ENCODE results near the gene KRT81. TPM values are rescaled to one million over a fixed set of nuclear protein-coding genes. Genes with fewer than 3 reads are reported as not detected.
A peak's percentile ranks its signal among the peaks of the same experiment; 100 is the strongest.

Gene KRT81
- total and polyA plus RNA-seq, 10 donors = 0.05 to 0.37 TPM; not detected in 8

GRCh38 chr12:52322069-52322468, 30.7 kb upstream of the KRT81 start:
- peak; percentile 15 for DNase-seq
- peaks cover 0 to 58% (median 7%) of the 10 kb centered on the region in 7 donors for H3K27me3 ChIP-seq (replicated peaks in 1 of 7)
- no peak overlapping the region for H3K4me3 ChIP-seq
- intact Hi-C loops (cut with DNase I; ENCODE audit: low total_unique reads) = no loop called here
- H3K4me1 ChIP-seq = no peaks in the 10 kb centered on the region
- H3K9me3 ChIP-seq = no peaks in the 10 kb centered on the region
- no peaks in the 10 kb centered on the region for H3K36me3 ChIP-seq
- 89 to 100% (median 92%) methylated on average over 1 of the region's 1 CpG for WGBS, 5 donors
- no peak overlapping the region for H3K27ac ChIP-seq
- no peak for TF ChIP-seq POLR2AphosphoS5 (IDR thresholded peaks at IDR 0.05)
- TF ChIP-seq POLR2A (IDR thresholded peaks at IDR 0.05) = no peak

DNA sequence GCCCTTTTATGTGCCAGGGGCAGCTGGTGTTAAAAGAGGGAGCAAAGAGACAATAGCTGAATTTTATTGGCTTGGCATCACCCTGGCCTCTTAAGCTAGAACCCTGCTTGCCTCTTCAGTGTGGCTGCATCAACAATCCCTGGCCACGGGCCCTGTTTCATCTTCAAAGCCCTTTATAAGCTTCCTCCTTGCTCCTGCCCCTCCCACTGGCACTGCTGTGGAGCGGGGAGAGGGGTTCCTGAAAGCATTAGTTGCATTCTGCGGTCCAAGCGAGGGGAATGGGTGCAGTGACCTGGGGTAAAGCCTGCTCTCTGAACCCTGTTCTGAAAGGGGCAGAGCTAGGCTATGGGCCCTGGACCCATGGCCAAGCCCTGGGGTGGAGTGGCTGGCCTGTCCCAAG, 30.1 kb upstream of the KRT81 start:
- TF ChIP-seq POLR2AphosphoS5 (IDR thresholded peaks at IDR 0.05) (no peak), POLR2A (IDR thresholded peaks at IDR 0.05) (no peak)
- TF ChIP-seq, protein P1, sequence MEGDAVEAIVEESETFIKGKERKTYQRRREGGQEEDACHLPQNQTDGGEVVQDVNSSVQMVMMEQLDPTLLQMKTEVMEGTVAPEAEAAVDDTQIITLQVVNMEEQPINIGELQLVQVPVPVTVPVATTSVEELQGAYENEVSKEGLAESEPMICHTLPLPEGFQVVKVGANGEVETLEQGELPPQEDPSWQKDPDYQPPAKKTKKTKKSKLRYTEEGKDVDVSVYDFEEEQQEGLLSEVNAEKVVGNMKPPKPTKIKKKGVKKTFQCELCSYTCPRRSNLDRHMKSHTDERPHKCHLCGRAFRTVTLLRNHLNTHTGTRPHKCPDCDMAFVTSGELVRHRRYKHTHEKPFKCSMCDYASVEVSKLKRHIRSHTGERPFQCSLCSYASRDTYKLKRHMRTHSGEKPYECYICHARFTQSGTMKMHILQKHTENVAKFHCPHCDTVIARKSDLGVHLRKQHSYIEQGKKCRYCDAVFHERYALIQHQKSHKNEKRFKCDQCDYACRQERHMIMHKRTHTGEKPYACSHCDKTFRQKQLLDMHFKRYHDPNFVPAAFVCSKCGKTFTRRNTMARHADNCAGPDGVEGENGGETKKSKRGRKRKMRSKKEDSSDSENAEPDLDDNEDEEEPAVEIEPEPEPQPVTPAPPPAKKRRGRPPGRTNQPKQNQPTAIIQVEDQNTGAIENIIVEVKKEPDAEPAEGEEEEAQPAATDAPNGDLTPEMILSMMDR (IDR thresholded peaks at IDR 0.05 in 8 of 11, conservative IDR thresholded peaks at IDR 0.05 in 3 of 11) = no peak
- peak; percentile 42 for DNase-seq
- no peaks in the 10 kb centered on the region for H3K4me1 ChIP-seq
- H3K27ac ChIP-seq = no peak overlapping the region
- H3K4me3 ChIP-seq = no peak overlapping the region
- H3K9me3 ChIP-seq = no peaks in the 10 kb centered on the region
- intact Hi-C loops (cut with DNase I; ENCODE audit: low total_unique reads) = no loop called here
- 21 to 72% (median 57%) methylated on average over 4 of the region's 4 CpGs for WGBS, 5 donors
- H3K27me3 ChIP-seq (replicated peaks in 1 of 7) = peaks cover 0 to 56% (median 7%) of the 10 kb centered on the region in 7 donors
- no peaks in the 10 kb centered on the region for H3K36me3 ChIP-seq

GRCh38 chr12:52320784-52321400, 29.6 kb upstream of the KRT81 start, which contains the start of gene KRT83:
Gene KRT83, minus strand, starts transcription at chr12:52321398. Its CDS starts 63 bp downstream, at chr12:52321335.
- DNase-seq = peak; percentile 55
- no peaks in the 10 kb centered on the region for H3K36me3 ChIP-seq
- H3K4me3 ChIP-seq = no peak within 1 kb of the TSS
- no peaks in the 10 kb centered on the region for H3K9me3 ChIP-seq
- TF ChIP-seq POLR2AphosphoS5 (IDR thresholded peaks at IDR 0.05) (no peak), POLR2A (IDR thresholded peaks at IDR 0.05) (no peak)
- TF ChIP-seq, protein P1 (IDR thresholded peaks at IDR 0.05 in 8 of 11, conservative IDR thresholded peaks at IDR 0.05 in 3 of 11) = no peak
- H3K27ac ChIP-seq = no peak within 1 kb of the TSS
- no peaks in the 10 kb centered on the region for H3K4me1 ChIP-seq
- H3K27me3 ChIP-seq (replicated peaks in 1 of 7) = peaks cover 0 to 54% (median 7%) of the 10 kb centered on the region in 7 donors
- 64 to 79% (median 71%) methylated on average over 25 to 35 of the region's 35 CpGs for WGBS, 5 donors
- intact Hi-C loops (cut with DNase I; ENCODE audit: low total_unique reads) = no loop called here

DNA sequence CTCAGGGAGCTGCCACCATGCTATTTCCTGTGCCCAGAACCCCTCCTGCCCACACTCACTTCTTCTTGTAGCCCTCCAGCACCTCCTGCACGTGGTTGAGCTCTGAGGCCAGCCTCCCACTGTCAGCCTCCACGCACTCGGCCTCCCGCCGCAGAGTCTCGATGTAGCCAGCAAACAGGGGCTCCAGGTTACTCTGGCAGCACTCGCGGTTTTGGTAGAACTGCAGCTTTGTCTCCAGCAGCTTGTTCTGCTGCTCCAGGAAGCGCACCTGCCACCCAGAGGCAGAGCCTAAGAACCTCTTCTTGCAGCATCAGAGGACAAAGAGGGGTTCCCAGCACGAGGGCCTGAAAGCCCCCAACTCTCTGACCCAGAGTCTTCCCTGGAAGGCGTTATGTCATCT, 27.8 kb upstream of the KRT81 start:
- no peaks in the 10 kb centered on the region for H3K36me3 ChIP-seq
- 72 to 77% (median 73%) methylated on average over 11 of the region's 11 CpGs for WGBS, 5 donors
- H3K27ac ChIP-seq = no peak overlapping the region
- H3K4me3 ChIP-seq = no peak overlapping the region
- TF ChIP-seq, protein P1 (IDR thresholded peaks at IDR 0.05 in 8 of 11, conservative IDR thresholded peaks at IDR 0.05 in 3 of 11) = no peak
- peak; percentile 62 for DNase-seq
- intact Hi-C loops (cut with DNase I; ENCODE audit: low total_unique reads) = no loop called here
- H3K27me3 ChIP-seq (replicated peaks in 1 of 7) = peaks cover 0 to 45% (median 7%) of the 10 kb centered on the region in 7 donors
- H3K9me3 ChIP-seq = no peaks in the 10 kb centered on the region
- no peaks in the 10 kb centered on the region for H3K4me1 ChIP-seq

Data from spleen (tissue), 11 donors.